SU-DHL-6 (cell line): Measurements from ENCODE around the gene PKN2.

Experiments used
- CTCF ChIP-seq: fragments of 200-600 bp; sonication (generic); IDR thresholded peaks from one replicate; pipeline ENCODE4 v1.5.1; 2017; ENCODE audit warnings: antibody characterized with exemption, mild to moderate bottlenecking, low read length, moderate library complexity; ENCODE audit not compliant: insufficient read depth, poor library complexity, severe bottlenecking
- EZH2phosphoT487 ChIP-seq: fragments of 200-600 bp; sonication (generic), shearing (Covaris generic); conservative IDR thresholded peaks from 2 replicates; pipeline ENCODE4 v1.6.1; 2018; ENCODE audit warnings: mild to moderate bottlenecking, antibody characterized with exemption, low read length, moderate library complexity, mixed read lengths

- TF ChIP-seq CTCF (no peak), EZH2phosphoT487 (no peak)
These were observed 42.6 kb downstream of the PKN2 start for GRCh38 chr1:88726697-88727096.
